Fibroblast of skin of abdomen (primary cell): ENCODE results near the gene ADAMTS19. TPM values are rescaled to one million over a fixed set of nuclear protein-coding genes. Genes with fewer than 3 reads are reported as not detected.
"Not testable (repeated sequence)": the region's sequence is repeated elsewhere in the genome, so short reads cannot be mapped to it uniquely, and the experiment has no call there.

ENCODE experiments used
- DNase-seq: peaks from one replicate; pipeline ENCODE4 v3.0.0-alpha.2; 2013
- polyA plus RNA-seq, 2 experiments: library from polyadenylated mRNA; unstranded; fragments of 120-200 nt; gene quantifications; one replicate each; pipeline ENCODE4 v1.2.1, GENCODE V29; 2013; ENCODE audit not compliant: insufficient read length in 2 of 2

Gene ADAMTS19, protein sequence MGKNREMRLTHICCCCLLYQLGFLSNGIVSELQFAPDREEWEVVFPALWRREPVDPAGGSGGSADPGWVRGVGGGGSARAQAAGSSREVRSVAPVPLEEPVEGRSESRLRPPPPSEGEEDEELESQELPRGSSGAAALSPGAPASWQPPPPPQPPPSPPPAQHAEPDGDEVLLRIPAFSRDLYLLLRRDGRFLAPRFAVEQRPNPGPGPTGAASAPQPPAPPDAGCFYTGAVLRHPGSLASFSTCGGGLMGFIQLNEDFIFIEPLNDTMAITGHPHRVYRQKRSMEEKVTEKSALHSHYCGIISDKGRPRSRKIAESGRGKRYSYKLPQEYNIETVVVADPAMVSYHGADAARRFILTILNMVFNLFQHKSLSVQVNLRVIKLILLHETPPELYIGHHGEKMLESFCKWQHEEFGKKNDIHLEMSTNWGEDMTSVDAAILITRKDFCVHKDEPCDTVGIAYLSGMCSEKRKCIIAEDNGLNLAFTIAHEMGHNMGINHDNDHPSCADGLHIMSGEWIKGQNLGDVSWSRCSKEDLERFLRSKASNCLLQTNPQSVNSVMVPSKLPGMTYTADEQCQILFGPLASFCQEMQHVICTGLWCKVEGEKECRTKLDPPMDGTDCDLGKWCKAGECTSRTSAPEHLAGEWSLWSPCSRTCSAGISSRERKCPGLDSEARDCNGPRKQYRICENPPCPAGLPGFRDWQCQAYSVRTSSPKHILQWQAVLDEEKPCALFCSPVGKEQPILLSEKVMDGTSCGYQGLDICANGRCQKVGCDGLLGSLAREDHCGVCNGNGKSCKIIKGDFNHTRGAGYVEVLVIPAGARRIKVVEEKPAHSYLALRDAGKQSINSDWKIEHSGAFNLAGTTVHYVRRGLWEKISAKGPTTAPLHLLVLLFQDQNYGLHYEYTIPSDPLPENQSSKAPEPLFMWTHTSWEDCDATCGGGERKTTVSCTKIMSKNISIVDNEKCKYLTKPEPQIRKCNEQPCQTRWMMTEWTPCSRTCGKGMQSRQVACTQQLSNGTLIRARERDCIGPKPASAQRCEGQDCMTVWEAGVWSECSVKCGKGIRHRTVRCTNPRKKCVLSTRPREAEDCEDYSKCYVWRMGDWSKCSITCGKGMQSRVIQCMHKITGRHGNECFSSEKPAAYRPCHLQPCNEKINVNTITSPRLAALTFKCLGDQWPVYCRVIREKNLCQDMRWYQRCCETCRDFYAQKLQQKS
- polyA plus RNA-seq (2013, experiment 1 of 2; ENCODE audit: insufficient read length) = 0.28 TPM
- polyA plus RNA-seq (2013, experiment 2 of 2; ENCODE audit: insufficient read length) = 0.07 TPM

GRCh38 chr5:129459777-129460671 lies at the start of gene ADAMTS19:
Gene ADAMTS19, plus strand, starts transcription at chr5:129460298. Its CDS starts 94 bp downstream, at chr5:129460392.
- peak; percentile 54 for DNase-seq

- DNase-seq = peak; percentile 2
Observed at GRCh38 chr5:129410488-129410887, 49.6 kb upstream of the ADAMTS19 start.

GRCh38 chr5:129412721-129413120 lies 47.4 kb upstream of the ADAMTS19 start:
- DNase-seq = no peak

GRCh38 chr5:129413570-129413969 lies 46.5 kb upstream of the ADAMTS19 start:
- no peak for DNase-seq

GRCh38 chr5:129419292-129419691 lies 40.8 kb upstream of the ADAMTS19 start:
- DNase-seq = no peak

- no peak for DNase-seq
Observed at GRCh38 chr5:129425031-129425430, 35.1 kb upstream of the ADAMTS19 start.

DNA sequence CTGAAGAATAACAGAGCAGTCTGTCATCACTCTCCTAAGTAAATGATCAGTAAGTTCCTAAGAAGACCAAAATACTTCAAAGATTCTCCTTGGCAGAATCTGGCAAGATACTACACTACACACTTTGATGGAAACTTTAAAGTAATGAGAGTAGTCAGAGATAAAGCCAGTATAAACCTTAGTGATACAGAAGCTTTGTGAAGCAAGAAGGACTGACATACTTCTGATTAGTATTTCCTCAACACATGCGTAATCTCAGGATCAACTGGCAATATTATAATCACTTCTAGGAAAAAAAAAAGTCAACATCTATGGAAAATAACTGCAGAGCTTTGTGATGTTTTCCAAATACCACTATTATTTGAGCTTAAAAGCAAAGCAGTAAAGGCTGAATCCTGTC lies 34.0 kb upstream of the ADAMTS19 start:
- no peak for DNase-seq

DNA sequence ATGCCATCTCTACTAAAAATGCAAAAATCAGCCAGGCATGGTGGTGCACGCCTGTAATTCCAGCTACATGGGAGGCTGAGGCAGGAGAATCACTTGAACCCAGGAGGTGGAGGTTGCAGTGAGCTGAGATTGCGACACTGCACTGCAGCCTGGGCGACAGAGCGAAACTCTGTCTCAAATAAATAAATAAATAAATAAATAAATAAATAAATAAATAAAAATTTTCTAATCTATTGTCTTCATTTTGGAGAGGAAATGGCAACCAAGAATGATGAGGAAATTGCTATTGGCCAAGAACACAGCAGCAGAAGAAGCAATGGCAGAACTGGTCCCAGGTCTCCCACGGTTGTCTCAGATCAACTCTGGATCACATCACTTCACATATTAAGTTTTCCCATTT lies 31.5 kb upstream of the ADAMTS19 start:
- not testable (repeated sequence) for DNase-seq

DNA sequence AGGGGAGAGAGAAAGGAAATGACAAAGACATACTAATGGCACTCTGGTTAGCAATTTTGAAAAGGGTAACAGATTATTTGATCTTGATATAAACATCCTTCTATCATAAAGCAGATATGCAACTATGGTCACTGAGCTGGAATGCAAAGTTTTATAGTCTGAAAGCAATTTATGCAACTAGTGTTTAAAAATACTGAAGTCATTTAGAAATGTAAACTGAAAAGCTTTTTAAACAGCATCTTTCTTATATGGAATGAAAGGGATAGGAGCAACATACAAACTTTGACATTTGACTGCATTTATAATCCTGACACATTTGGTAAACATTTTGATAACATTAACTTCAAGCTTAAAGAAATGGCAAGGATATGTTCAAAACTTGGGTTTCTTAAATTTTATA lies 28.7 kb upstream of the ADAMTS19 start:
- DNase-seq = no peak

DNA sequence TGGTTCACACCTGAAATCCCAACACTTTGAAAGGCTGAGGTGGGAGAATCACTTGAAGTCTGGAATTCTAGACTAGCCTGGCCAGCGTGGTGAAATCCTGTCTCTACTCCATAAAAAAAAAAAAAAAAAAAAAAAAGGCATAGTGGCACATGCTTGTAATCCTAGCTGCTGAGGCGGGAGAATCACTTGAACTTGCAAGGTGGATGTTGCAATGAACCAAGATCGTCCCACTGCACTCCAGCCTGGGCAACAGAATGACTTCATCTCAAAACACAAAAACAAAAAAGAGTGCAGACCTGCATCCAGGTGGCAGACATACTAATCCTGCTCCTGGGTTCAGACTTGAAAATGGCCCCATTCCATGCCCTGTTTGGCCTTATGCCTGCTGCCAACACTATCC lies 21.8 kb upstream of the ADAMTS19 start:
- no peak for DNase-seq

DNA sequence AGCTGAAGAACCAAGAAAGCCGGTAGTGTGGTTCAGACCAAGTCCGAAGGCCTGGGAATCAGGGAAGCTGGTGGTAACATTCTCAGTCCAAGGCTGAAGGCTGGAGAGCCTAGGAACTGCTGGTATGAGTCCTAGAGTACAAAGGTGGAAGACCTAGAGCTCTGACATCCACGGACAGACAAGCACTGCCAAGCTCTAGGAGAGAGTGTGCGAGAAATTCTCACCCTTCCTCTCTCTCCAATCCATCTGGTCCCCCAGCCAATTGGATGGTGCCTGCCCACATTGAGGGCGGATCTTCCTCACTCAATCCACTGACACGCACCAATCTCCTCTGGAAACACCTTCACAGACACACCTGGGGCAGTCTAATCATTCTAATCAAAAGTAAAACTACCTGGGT lies 19.7 kb upstream of the ADAMTS19 start:
- no peak for DNase-seq

GRCh38 chr5:129441096-129441495 lies 19.0 kb upstream of the ADAMTS19 start:
- no peak for DNase-seq

GRCh38 chr5:129445379-129445778 lies 14.7 kb upstream of the ADAMTS19 start:
- no peak for DNase-seq

- no peak for DNase-seq
Observed at GRCh38 chr5:129447968-129448367, 12.1 kb upstream of the ADAMTS19 start.

- no peak for DNase-seq
Observed at GRCh38 chr5:129448654-129449053, 11.4 kb upstream of the ADAMTS19 start.

- DNase-seq = no peak
Observed at GRCh38 chr5:129454461-129454860, 5.6 kb upstream of the ADAMTS19 start.

DNA sequence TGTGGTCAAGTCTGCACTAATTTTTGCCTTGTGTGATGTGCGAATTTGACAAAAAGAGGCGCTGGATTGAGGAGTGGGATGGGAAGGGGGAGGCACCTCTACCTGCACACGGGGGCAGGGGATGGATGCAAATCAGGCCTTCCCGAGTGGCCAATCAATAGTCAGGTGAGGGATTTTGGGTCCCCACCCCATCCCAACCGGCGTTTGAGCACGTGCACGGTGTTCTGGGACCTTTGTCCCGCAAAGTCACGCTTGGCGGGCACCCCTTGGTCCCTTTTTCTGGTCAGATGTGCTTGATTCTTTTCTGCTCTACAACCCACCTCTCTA lies 685 bp upstream of the ADAMTS19 start:
- DNase-seq = no peak

DNA sequence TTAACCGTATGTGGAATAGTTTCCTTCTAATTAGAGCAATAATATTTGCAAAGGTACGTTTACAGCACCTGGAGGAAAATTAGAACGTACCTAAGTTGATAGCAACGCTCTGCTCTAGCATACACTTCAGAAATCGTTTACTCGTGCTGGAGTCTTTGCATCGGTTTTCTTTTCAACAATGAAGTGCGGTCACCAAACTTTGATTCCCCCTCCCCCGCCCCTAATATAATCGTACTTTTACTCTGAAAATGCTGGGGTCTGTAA lies 506 bp downstream of the ADAMTS19 start:
- DNase-seq = no peak

DNA sequence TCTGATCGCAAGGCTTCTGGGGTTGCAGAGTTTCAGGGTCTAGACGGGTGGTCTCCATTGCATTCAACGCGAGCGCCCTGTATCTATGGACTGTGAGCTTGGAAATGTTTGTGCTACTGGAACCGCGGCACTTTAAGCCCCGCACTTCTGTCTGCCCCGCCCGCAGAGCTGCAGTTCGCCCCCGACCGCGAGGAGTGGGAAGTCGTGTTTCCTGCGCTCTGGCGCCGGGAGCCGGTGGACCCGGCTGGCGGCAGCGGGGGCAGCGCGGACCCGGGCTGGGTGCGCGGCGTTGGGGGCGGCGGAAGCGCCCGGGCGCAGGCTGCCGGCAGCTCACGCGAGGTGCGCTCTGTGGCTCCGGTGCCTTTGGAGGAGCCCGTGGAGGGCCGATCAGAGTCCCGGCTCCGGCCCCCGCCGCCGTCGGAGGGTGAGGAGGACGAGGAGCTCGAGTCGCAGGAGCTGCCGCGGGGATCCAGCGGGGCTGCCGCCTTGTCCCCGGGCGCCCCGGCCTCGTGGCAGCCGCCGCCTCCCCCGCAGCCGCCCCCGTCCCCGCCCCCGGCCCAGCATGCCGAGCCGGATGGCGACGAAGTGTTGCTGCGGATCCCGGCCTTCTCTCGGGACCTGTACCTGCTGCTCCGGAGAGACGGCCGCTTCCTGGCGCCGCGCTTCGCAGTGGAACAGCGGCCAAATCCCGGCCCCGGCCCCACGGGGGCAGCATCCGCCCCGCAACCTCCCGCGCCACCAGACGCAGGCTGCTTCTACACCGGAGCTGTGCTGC lies 1.0 kb downstream of the ADAMTS19 start:
- peak; percentile 33 for DNase-seq

DNA sequence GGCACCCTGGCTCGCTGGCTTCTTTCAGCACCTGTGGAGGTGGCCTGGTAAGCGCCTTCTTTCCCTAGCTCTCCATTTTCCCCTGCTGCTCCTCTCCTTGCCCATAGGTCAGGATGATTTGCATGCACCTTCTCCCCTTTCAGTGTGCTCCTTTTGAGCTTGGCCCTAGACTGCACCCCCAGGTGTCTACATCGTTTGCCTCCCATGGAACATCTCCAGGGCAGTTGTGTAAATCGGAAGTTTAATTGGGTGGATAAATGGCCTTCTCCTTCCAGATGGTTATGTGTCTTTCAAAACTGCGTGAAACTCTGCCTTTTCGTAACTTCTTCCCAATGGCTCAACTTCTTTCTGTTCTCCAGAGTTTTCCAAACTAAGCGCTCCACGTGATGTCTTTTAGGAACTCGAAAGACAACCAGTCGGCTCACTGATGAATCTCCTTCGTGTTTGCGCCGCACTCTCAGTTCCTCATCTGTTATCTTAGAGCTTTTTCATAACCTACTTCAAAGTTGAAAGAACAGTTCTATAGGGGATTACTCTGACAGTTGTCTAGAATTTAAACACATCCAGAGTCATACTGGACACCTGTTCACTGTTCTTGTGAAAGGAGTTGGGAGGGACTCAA lies 1.7 kb downstream of the ADAMTS19 start:
- DNase-seq = no peak
